Body of pancreas (tissue), 4 donors: ENCODE data around the gene SKIC8.

Experiments used
- POLR2A ChIP-seq, 3 donors: fragments of 450-650 bp; IDR thresholded peaks; one replicate each; pipeline ENCODE4 v1.6.1; 2016; ENCODE audit warnings: antibody characterized with exemption in 3 of 3, mild to moderate bottlenecking in 2 of 3
- TF ChIP-seq, protein P1 (sequence below), 7 experiments: fragments of 450-650 bp in 4 of 7; fragments of 200-600 bp in 3 of 7; sonication (generic) in 3 of 7; IDR thresholded peaks; one replicate each; pipeline ENCODE4 v1.5.1; 2016 to 2019; ENCODE audit warnings: antibody characterized with exemption in 7 of 7

DNA sequence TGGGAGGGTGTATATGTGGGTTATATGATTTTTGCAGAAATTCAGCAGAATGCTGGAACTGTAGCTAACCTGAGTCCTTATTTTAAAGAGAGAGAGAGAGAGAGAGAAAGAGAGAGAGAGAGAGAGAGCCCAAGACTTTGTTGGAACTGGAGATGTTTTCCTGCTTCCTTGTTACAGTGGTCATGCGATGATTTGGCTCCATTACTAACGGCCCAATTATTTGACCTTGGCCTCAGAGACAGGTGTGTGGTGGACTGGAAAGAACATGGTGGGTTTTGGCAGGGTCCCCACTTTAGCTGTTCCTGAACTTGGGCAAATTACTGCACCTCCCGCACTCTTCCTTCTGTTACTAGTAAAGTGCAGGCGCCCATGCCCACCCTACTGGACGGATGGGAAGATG, 50.3 kb downstream of the SKIC8 start:
- TF ChIP-seq, protein P1, sequence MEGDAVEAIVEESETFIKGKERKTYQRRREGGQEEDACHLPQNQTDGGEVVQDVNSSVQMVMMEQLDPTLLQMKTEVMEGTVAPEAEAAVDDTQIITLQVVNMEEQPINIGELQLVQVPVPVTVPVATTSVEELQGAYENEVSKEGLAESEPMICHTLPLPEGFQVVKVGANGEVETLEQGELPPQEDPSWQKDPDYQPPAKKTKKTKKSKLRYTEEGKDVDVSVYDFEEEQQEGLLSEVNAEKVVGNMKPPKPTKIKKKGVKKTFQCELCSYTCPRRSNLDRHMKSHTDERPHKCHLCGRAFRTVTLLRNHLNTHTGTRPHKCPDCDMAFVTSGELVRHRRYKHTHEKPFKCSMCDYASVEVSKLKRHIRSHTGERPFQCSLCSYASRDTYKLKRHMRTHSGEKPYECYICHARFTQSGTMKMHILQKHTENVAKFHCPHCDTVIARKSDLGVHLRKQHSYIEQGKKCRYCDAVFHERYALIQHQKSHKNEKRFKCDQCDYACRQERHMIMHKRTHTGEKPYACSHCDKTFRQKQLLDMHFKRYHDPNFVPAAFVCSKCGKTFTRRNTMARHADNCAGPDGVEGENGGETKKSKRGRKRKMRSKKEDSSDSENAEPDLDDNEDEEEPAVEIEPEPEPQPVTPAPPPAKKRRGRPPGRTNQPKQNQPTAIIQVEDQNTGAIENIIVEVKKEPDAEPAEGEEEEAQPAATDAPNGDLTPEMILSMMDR (IDR thresholded peaks at IDR 0.05), result no peak
- no peak for TF ChIP-seq POLR2A (IDR thresholded peaks at IDR 0.05)
